Measurements from ENCODE around the gene NCOA7. TPM values are rescaled to one million over a fixed set of nuclear protein-coding genes. Genes with fewer than 3 reads are reported as not detected.

Gene NCOA7
- total and polyA plus RNA-seq, 2 of the 8 experiments (the other 6 are each of a cell fraction or from before 2014, with no cell fraction given) = 2.6 to 10.7 TPM

- H3K18ac ChIP-seq (ENCODE audit: extremely low read depth, low read length) = no peak overlapping the region
- no peak overlapping the region for H4K5ac ChIP-seq (ENCODE audit: insufficient read length, low read depth, low read length)
- FAIRE-seq = no peak
- no peak overlapping the region for H3K4ac ChIP-seq (replicated peaks; ENCODE audit: insufficient read length, low read depth, low read length)
- 48% methylated on average over 7 of the region's 7 CpGs; no CpG with 5 or more reads in 1 of the 2 experiments for WGBS, 2 experiments (ENCODE audit: extremely low coverage in 1 of 2, insufficient coverage in 1 of 2, insufficient read length in 1 of 2, insufficient replicate concordance in 2 of 2, low coverage in 1 of 2, low lambda C conversion rate in 2 of 2, missing lambda C conversion rate in 1 of 2)
- no peak overlapping the region for H3K9ac ChIP-seq (replicated peaks in 1 of 4; ENCODE audit: extremely low read depth in 1 of 4, low read depth in 3 of 4, low read length in 3 of 4)
- H3K23ac ChIP-seq (ENCODE audit: insufficient read length) = no peak overlapping the region
- H2BK12ac ChIP-seq (ENCODE audit: low read depth, low read length) = no peak overlapping the region
- H4K91ac ChIP-seq (replicated peaks; ENCODE audit: insufficient read length, low read length) = no peak overlapping the region
- H3K27me3 ChIP-seq (replicated peaks in 1 of 4; ENCODE audit: control insufficient read depth in 3 of 4, extremely low read depth in 1 of 4, insufficient read depth in 3 of 4, low read length in 3 of 4) = no peaks in the 10 kb centered on the region
- H3K9me3 ChIP-seq (ENCODE audit: insufficient read depth in 2 of 2, low read depth in 1 of 2, low read length in 1 of 2) = no peaks in the 10 kb centered on the region
- H3K4me1 ChIP-seq (replicated peaks in 1 of 4; ENCODE audit: control insufficient read depth in 3 of 4, insufficient read depth in 4 of 4, low read length in 3 of 4) = peaks cover 0 to 9% (median 6%) of the 10 kb centered on the region in 4 experiments; a peak in 5 of 7 replicates
- H2BK15ac ChIP-seq (ENCODE audit: low read length) = peak overlapping the region; percentile 53; the same call in 1 of the 2 replicates
- no peaks in the 10 kb centered on the region for H3K79me1 ChIP-seq (ENCODE audit: low read depth, low read length)
- no peaks in the 10 kb centered on the region for H3K36me3 ChIP-seq (ENCODE audit: control insufficient read depth in 2 of 4, insufficient read depth in 4 of 4, low read length in 3 of 4)
- peak in 1 of 2 experiments; percentile 54 for DNase-seq (ENCODE audit: low read depth in 1 of 2, low spot score in 2 of 2)
- H4K20me1 ChIP-seq (replicated peaks in 1 of 2; ENCODE audit: control insufficient read depth in 1 of 2, insufficient read depth in 2 of 2, low read length in 2 of 2) = no peaks in the 10 kb centered on the region
- H3K4me2 ChIP-seq (ENCODE audit: insufficient read depth in 1 of 2, low read depth in 2 of 2, low read length in 2 of 2) = peak overlapping the region in 1 of 2 experiments; percentile 66; a peak in 2 of 4 replicates
- no peak overlapping the region for H3K14ac ChIP-seq (ENCODE audit: insufficient read length)
- 0 out of 2 replicates have a peak overlapping the region, but pooled peaks have one; percentile 94 for H4K8ac ChIP-seq (ENCODE audit: extremely low read depth, insufficient read depth, low read length)
- H2BK5ac ChIP-seq (ENCODE audit: low read depth, low read length) = no peak overlapping the region
- H2AK5ac ChIP-seq (ENCODE audit: low read depth, low read length) = no peak overlapping the region
- no peak overlapping the region for H2BK20ac ChIP-seq (ENCODE audit: low read length)
- peak overlapping the region in 3 of 4 experiments; percentile 10 to 50 (median 17); a peak in 5 of 8 replicates for H3K4me3 ChIP-seq (ENCODE audit: extremely low read depth in 1 of 4, insufficient read depth in 2 of 4, low read depth in 3 of 4, low read length in 4 of 4)
- 0 out of 4 replicates have a peak, but pooled peaks cover 0 to 3% of the 10 kb centered on the region in 2 experiments for H3K79me2 ChIP-seq (ENCODE audit: control insufficient read depth in 1 of 2, insufficient read depth in 2 of 2, low read length in 2 of 2)
- no peak overlapping the region for H3K27ac ChIP-seq (ENCODE audit: low read depth, low read length)
- H2BK120ac ChIP-seq (replicated peaks; ENCODE audit: low read depth, low read length) = no peak overlapping the region
- CTCF ChIA-PET (ENCODE audit: partially characterized antibody) = interaction anchor here (0.6 to 7.3 kb wide), 56 partner anchors 9 to 799 kb away, joined by 3 to 77 read pairs (median 5); partner anchors contain the start of genes NCOA7 and TPD52L1
- H3K23me2 ChIP-seq (ENCODE audit: low read depth, low read length) = no peaks in the 10 kb centered on the region; the same call in 1 of the 2 replicates
- H3K56ac ChIP-seq (replicated peaks; ENCODE audit: insufficient read length, low read depth, low read length) = no peak overlapping the region
- H2AFZ ChIP-seq (ENCODE audit: low read length) = peak overlapping the region; percentile 99
- POLR2A ChIA-PET (ENCODE audit: partially characterized antibody) = interaction anchor here (0.5 to 1.5 kb wide), 6 partner anchors 33 to 651 kb away, joined by 3 read pairs; partner anchors contain the start of genes HDDC2, NCOA7 and TRMT11
- TF ChIP-seq NRF1 (IDR thresholded peaks at IDR 0.05; ENCODE audit: low read depth, low read length) (no peak), JUND (IDR thresholded peaks at IDR 0.05; ENCODE audit: low read length) (no peak), RAD21 (IDR thresholded peaks at IDR 0.05 in 1 of 2, conservative IDR thresholded peaks at IDR 0.05 in 1 of 2; ENCODE audit: low read depth in 2 of 2, low read length in 2 of 2) (peak; percentile 87 to 89), TCF12 (IDR thresholded peaks at IDR 0.05; ENCODE audit: low read depth, low read length) (no peak), TBP (IDR thresholded peaks at IDR 0.05; ENCODE audit: low read depth, low read length) (peak; percentile 39; the same call in 1 of the 2 replicates)
- TF ChIP-seq, protein P1, sequence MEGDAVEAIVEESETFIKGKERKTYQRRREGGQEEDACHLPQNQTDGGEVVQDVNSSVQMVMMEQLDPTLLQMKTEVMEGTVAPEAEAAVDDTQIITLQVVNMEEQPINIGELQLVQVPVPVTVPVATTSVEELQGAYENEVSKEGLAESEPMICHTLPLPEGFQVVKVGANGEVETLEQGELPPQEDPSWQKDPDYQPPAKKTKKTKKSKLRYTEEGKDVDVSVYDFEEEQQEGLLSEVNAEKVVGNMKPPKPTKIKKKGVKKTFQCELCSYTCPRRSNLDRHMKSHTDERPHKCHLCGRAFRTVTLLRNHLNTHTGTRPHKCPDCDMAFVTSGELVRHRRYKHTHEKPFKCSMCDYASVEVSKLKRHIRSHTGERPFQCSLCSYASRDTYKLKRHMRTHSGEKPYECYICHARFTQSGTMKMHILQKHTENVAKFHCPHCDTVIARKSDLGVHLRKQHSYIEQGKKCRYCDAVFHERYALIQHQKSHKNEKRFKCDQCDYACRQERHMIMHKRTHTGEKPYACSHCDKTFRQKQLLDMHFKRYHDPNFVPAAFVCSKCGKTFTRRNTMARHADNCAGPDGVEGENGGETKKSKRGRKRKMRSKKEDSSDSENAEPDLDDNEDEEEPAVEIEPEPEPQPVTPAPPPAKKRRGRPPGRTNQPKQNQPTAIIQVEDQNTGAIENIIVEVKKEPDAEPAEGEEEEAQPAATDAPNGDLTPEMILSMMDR (IDR thresholded peaks at IDR 0.05; ENCODE audit: control extremely low read depth in 1 of 3, insufficient read depth in 1 of 3, low read depth in 1 of 3, low read length in 3 of 3) = peak; percentile 82 to 89 (median 87)
- TF ChIP-seq, protein P2, sequence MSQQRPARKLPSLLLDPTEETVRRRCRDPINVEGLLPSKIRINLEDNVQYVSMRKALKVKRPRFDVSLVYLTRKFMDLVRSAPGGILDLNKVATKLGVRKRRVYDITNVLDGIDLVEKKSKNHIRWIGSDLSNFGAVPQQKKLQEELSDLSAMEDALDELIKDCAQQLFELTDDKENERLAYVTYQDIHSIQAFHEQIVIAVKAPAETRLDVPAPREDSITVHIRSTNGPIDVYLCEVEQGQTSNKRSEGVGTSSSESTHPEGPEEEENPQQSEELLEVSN (IDR thresholded peaks at IDR 0.05) = 0 out of 2 replicates have a peak, but pooled peaks have one; percentile 4
These were observed 162.2 kb downstream of the NCOA7 start for GRCh38 chr6:125952764-125953501.
